SIG-M5 (cell line): ENCODE measurements around the gene TRPC4AP.

Experiments used
- DNase-seq: peaks from one replicate; lab custom pipeline; 2025; lab: John Stamatoyannopoulos, UW

TRPC4AP gene

GRCh38 chr20:34987288-34988190 is 105.1 kb downstream of the TRPC4AP start:
- no peak for DNase-seq

- DNase-seq: no peak
These were observed 106.0 kb downstream of the TRPC4AP start for GRCh38 chr20:34986311-34987287.

- DNase-seq: no peak
These were observed 106.9 kb downstream of the TRPC4AP start for GRCh38 chr20:34985461-34986310.

GRCh38 chr20:34984756-34985261 is 107.8 kb downstream of the TRPC4AP start:
- no peak for DNase-seq

GRCh38 chr20:34983995-34984735 is 108.4 kb downstream of the TRPC4AP start:
- DNase-seq: no peak

GRCh38 chr20:34983089-34983820 is 109.4 kb downstream of the TRPC4AP start:
- DNase-seq: no peak

GRCh38 chr20:34982270-34983088 is 110.1 kb downstream of the TRPC4AP start:
- DNase-seq: no peak

- no peak for DNase-seq
These were observed 111.9 kb downstream of the TRPC4AP start for GRCh38 chr20:34980543-34981233.

- DNase-seq: no peak
These were observed 113.0 kb downstream of the TRPC4AP start for GRCh38 chr20:34979366-34980153.

GRCh38 chr20:34978092-34978744 is 114.4 kb downstream of the TRPC4AP start:
- no peak for DNase-seq

GRCh38 chr20:34977365-34978091 is 115.1 kb downstream of the TRPC4AP start:
- no peak for DNase-seq

- no peak for DNase-seq
These were observed 116.3 kb downstream of the TRPC4AP start for GRCh38 chr20:34976286-34976685.

GRCh38 chr20:34974246-34974645 is 118.4 kb downstream of the TRPC4AP start:
- DNase-seq: no peak

GRCh38 chr20:34971561-34972235 is 120.9 kb downstream of the TRPC4AP start:
- DNase-seq: no peak

- DNase-seq: no peak
These were observed 121.6 kb downstream of the TRPC4AP start for GRCh38 chr20:34970846-34971560.
